Fibroblast of lung (primary cell): ENCODE results near the gene TSPAN18. TPM values are rescaled to one million over a fixed set of nuclear protein-coding genes. Genes with fewer than 3 reads are reported as not detected.

Experiments used
- DNase-seq, 2 donors: peaks; one replicate each; pipeline versions ENCODE4 v3.0.0 to v3.0.0-alpha.2; 2010; ENCODE audit warnings: low read depth in 2 of 2
- H2AFZ ChIP-seq: 2 replicates; pipeline ENCODE4 v1.5.1; 2012; ENCODE audit warnings: low read length, control low read depth, inconsistent platforms
- H3K27ac ChIP-seq: 2 replicates; pipeline ENCODE4 v1.5.1; 2011; ENCODE audit warnings: low read length, control low read depth; ENCODE audit not compliant: insufficient read depth
- H3K27me3 ChIP-seq: 2 replicates; pipeline ENCODE4 v1.5.1; 2011; ENCODE audit warnings: mild to moderate bottlenecking, low read length; ENCODE audit not compliant: control insufficient read depth, insufficient read depth
- H3K36me3 ChIP-seq: 2 replicates; pipeline ENCODE4 v1.5.1; 2011; ENCODE audit warnings: low read length; ENCODE audit not compliant: control insufficient read depth, insufficient read depth
- H3K4me1 ChIP-seq: 2 replicates; pipeline ENCODE4 v1.5.1; 2011; ENCODE audit warnings: low read length; ENCODE audit not compliant: control insufficient read depth, insufficient read depth; ENCODE audit errors: extremely low read depth
- H3K4me2 ChIP-seq: 2 replicates; pipeline ENCODE4 v1.5.1; 2011; ENCODE audit warnings: low read length, control low read depth; ENCODE audit not compliant: insufficient read depth; ENCODE audit errors: extremely low read depth
- H3K4me3 ChIP-seq, 4 experiments: fragments of 200-600 bp in 1 of 4; sonication (generic) in 1 of 4; replicated peaks in 1 of 4; 2 replicates each; pipeline ENCODE4 v1.5.1; 2011 to 2016; ENCODE audit warnings: low read length in 4 of 4, low read depth in 3 of 4, mild to moderate bottlenecking in 3 of 4, control low read depth in 2 of 4, inconsistent platforms in 1 of 4, mixed read lengths in 1 of 4; ENCODE audit not compliant: insufficient read depth in 1 of 4; ENCODE audit errors: control extremely low read depth in 1 of 4
- H3K79me2 ChIP-seq: 2 replicates; pipeline ENCODE4 v1.5.1; 2012; ENCODE audit warnings: mild to moderate bottlenecking, low read length, inconsistent platforms; ENCODE audit not compliant: control insufficient read depth, insufficient read depth
- H3K9ac ChIP-seq: 2 replicates; pipeline ENCODE4 v1.5.1; 2011; ENCODE audit warnings: mild to moderate bottlenecking, low read length, control low read depth; ENCODE audit not compliant: insufficient read depth
- H3K9me3 ChIP-seq: 2 replicates; pipeline ENCODE4 v1.5.1; 2012; ENCODE audit warnings: low read depth, low read length; ENCODE audit not compliant: control insufficient read depth, insufficient read depth
- H4K20me1 ChIP-seq: 2 replicates; pipeline ENCODE4 v1.5.1; 2011; ENCODE audit warnings: low read length; ENCODE audit not compliant: control insufficient read depth, insufficient read depth; ENCODE audit errors: extremely low read depth
- CTCF ChIP-seq, 2 donors: IDR thresholded peaks in 1 of 2; conservative IDR thresholded peaks in 1 of 2; 1 replicate in 1 of 2; 2 replicates in 1 of 2; pipeline ENCODE4 v1.5.1; 2011 to 2012; ENCODE audit warnings: low read length in 2 of 2, control low read depth in 1 of 2, inconsistent platforms in 1 of 2, low read depth in 1 of 2, mild to moderate bottlenecking in 1 of 2
- EZH2 ChIP-seq: IDR thresholded peaks from 2 replicates; pipeline ENCODE4 v1.5.1; 2012; ENCODE audit warnings: low read length, control low read depth, mild to moderate bottlenecking; ENCODE audit errors: missing control alignments
- polyA plus RNA-seq, 2 donors: library from polyadenylated mRNA; depleted of rRNA in 1 of 2; stranded (reverse) in 1 of 2; unstranded in 1 of 2; fragments of >200 nt; gene quantifications; 2 replicates each; pipeline ENCODE4 v1.2.1, GENCODE V29; 2011 to 2012; ENCODE audit warnings: missing spikeins in 1 of 2
- total RNA-seq: library from RNA; depleted of rRNA; stranded (reverse); fragments of >200 nt; gene quantifications from 2 replicates; pipeline ENCODE4 v1.2.1, GENCODE V29; 2014

TSPAN18 gene
- total and polyA plus RNA-seq, 2 donors (not counting 1 experiment from before 2014, with no cell fraction given) = 0.15 TPM; not detected in 1

- peak; percentile 3 to 35 for DNase-seq
- no peak overlapping the region for H3K4me3 ChIP-seq
- no peaks in the 10 kb centered on the region for H3K4me1 ChIP-seq
- H4K20me1 ChIP-seq = no peaks in the 10 kb centered on the region
- H3K9me3 ChIP-seq = no peaks in the 10 kb centered on the region
- H3K36me3 ChIP-seq = no peaks in the 10 kb centered on the region
- H3K9ac ChIP-seq = no peak overlapping the region
- H3K4me2 ChIP-seq = no peak overlapping the region
- no peak overlapping the region for H3K27ac ChIP-seq
- H2AFZ ChIP-seq = no peak overlapping the region
- H3K27me3 ChIP-seq = peaks cover 29% of the 10 kb centered on the region
- no peaks in the 10 kb centered on the region for H3K79me2 ChIP-seq
- TF ChIP-seq EZH2 = peak; percentile 60
- no peak for TF ChIP-seq CTCF (conservative IDR thresholded peaks at IDR 0.05 in 1 of 2, IDR thresholded peaks at IDR 0.05 in 1 of 2; ENCODE audit: low read depth in 1 of 2, low read length in 2 of 2)
These were observed 78.0 kb downstream of the TSPAN18 start for GRCh38 chr11:44804449-44805437.

DNA sequence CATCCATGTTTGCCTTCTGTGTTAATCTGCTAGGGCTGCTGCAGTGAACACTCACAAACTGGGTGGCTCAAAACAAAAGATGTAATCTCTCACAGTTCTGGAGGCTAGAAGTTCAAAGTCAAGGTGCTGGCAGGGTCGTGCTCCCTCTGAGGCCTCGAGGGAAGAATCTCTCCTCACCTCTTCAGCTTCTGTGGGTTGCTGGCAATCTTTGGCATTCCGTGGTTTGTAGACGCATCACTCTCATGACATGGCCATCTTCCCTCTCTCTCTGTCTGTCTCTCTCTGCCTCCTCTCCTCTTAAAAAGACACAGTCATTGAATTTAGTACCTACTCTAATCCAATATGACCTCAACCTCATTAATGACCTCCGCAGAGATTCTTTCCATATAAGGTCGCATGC lies 78.8 kb downstream of the TSPAN18 start:
- TF ChIP-seq EZH2 (no peak), CTCF (conservative IDR thresholded peaks at IDR 0.05 in 1 of 2, IDR thresholded peaks at IDR 0.05 in 1 of 2; ENCODE audit: low read depth in 1 of 2, low read length in 2 of 2) (no peak)
- Histone ChIP-seq H3K27ac (no peak overlapping the region), H3K9me3 (no peaks in the 10 kb centered on the region), H3K4me3 (no peak overlapping the region), H4K20me1 (no peaks in the 10 kb centered on the region), H3K4me1 (no peaks in the 10 kb centered on the region), H3K27me3 (peaks cover 29% of the 10 kb centered on the region), H3K9ac (no peak overlapping the region), H3K79me2 (no peaks in the 10 kb centered on the region), H2AFZ (no peak overlapping the region), H3K4me2 (no peak overlapping the region), H3K36me3 (no peaks in the 10 kb centered on the region)
- DNase-seq = peak in 1 of 2 donors; percentile 41

DNA sequence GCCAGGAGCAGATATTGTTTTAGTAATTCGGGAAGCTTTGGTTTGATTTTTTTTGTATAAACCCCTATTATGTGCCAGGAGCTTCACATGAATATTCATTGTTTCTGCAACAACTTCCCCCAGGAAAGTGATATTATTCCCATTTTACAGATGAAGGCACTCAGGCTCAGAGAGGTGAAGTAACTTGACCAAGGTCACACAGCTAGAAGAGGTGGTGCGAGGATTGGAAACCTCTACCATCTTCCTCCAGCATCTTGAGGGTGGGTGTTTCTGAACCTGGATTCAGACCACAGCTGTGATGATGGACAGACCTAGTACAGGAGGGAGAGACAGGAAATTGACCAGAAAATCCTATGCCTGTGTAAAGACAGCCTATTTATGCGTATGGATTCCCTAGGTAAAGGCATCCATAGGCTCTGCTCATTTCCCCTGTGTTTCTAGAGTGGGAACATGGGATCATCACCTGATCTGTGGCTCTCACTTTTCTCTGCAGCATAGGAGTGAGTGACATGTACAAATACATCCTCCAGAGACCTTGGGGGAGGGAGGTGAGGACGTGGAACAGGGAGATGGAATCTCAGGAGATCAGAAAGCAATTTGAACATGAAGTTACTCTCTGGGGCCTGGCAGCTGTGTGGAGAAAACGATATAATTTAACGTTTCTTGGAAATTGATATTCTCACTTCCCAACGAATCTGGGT lies 81.4 kb downstream of the TSPAN18 start:
- H2AFZ ChIP-seq = no peak overlapping the region
- no peaks in the 10 kb centered on the region for H3K9me3 ChIP-seq
- no peak overlapping the region for H3K27ac ChIP-seq
- TF ChIP-seq CTCF (conservative IDR thresholded peaks at IDR 0.05 in 1 of 2, IDR thresholded peaks at IDR 0.05 in 1 of 2; ENCODE audit: low read depth in 1 of 2, low read length in 2 of 2) = no peak
- TF ChIP-seq EZH2 = no peak
- no peak overlapping the region for H3K4me3 ChIP-seq
- H3K27me3 ChIP-seq = peaks cover 25% of the 10 kb centered on the region
- H3K79me2 ChIP-seq = no peaks in the 10 kb centered on the region
- no peaks in the 10 kb centered on the region for H3K36me3 ChIP-seq
- no peak for DNase-seq
- no peaks in the 10 kb centered on the region for H3K4me1 ChIP-seq
- no peak overlapping the region for H3K4me2 ChIP-seq
- no peak overlapping the region for H3K9ac ChIP-seq
- no peaks in the 10 kb centered on the region for H4K20me1 ChIP-seq
